Body of pancreas (tissue), 4 donors: Measurements from ENCODE around the gene HEXB.

Source experiments
- POLR2A ChIP-seq, 3 donors: fragments of 450-650 bp; IDR thresholded peaks; one replicate each; pipeline ENCODE4 v1.6.1; 2016; ENCODE audit warnings: antibody characterized with exemption in 3 of 3, mild to moderate bottlenecking in 2 of 3
- TF ChIP-seq, protein P1 (sequence below), 7 experiments: fragments of 450-650 bp in 4 of 7; fragments of 200-600 bp in 3 of 7; sonication (generic) in 3 of 7; IDR thresholded peaks; one replicate each; pipeline ENCODE4 v1.5.1; 2016 to 2019; ENCODE audit warnings: antibody characterized with exemption in 7 of 7

- TF ChIP-seq, protein P1, sequence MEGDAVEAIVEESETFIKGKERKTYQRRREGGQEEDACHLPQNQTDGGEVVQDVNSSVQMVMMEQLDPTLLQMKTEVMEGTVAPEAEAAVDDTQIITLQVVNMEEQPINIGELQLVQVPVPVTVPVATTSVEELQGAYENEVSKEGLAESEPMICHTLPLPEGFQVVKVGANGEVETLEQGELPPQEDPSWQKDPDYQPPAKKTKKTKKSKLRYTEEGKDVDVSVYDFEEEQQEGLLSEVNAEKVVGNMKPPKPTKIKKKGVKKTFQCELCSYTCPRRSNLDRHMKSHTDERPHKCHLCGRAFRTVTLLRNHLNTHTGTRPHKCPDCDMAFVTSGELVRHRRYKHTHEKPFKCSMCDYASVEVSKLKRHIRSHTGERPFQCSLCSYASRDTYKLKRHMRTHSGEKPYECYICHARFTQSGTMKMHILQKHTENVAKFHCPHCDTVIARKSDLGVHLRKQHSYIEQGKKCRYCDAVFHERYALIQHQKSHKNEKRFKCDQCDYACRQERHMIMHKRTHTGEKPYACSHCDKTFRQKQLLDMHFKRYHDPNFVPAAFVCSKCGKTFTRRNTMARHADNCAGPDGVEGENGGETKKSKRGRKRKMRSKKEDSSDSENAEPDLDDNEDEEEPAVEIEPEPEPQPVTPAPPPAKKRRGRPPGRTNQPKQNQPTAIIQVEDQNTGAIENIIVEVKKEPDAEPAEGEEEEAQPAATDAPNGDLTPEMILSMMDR (IDR thresholded peaks at IDR 0.05), result no peak
- TF ChIP-seq POLR2A (IDR thresholded peaks at IDR 0.05), result no peak
Observed at GRCh38 chr5:74655716-74656115, 29.3 kb upstream of the HEXB start.
